GM18873 (cell line): Measurements from ENCODE around the gene CNMD.

Experiments used
- ATAC-seq: cut with Tn5 transposase; IDR thresholded peaks from one replicate; pipeline ENCODE4 v1.9.1; 2021; ENCODE audit warnings: mild to moderate bottlenecking, moderate library complexity, moderate number of reproducible peaks; ENCODE audit not compliant: unreplicated experiment, low FRiP score

Gene CNMD

GRCh38 chr13:52739468-52740071 lies at the start of gene CNMD:
Gene CNMD (minus strand): TSS chr13:52739820. CDS start chr13:52739701, 119 bp downstream.
- no peak for ATAC-seq

GRCh38 chr13:52788011-52788410 lies 48.4 kb upstream of the CNMD start:
- no peak for ATAC-seq

GRCh38 chr13:52787235-52787634 lies 47.6 kb upstream of the CNMD start:
- ATAC-seq, result no peak

- ATAC-seq, result no peak
Observed at GRCh38 chr13:52786766-52787165, 47.1 kb upstream of the CNMD start.

GRCh38 chr13:52785739-52786138 lies 46.1 kb upstream of the CNMD start:
- ATAC-seq, result no peak

GRCh38 chr13:52784591-52785340 lies 45.1 kb upstream of the CNMD start:
- no peak for ATAC-seq

- ATAC-seq, result no peak
Observed at GRCh38 chr13:52783943-52784342, 44.3 kb upstream of the CNMD start.

GRCh38 chr13:52782471-52783448 lies 43.1 kb upstream of the CNMD start:
- no peak for ATAC-seq

- no peak for ATAC-seq
Observed at GRCh38 chr13:52780611-52781010, 41.0 kb upstream of the CNMD start.

GRCh38 chr13:52780092-52780491 lies 40.5 kb upstream of the CNMD start:
- ATAC-seq, result no peak

- no peak for ATAC-seq
Observed at GRCh38 chr13:52779103-52779502, 39.5 kb upstream of the CNMD start.

GRCh38 chr13:52776726-52777125 lies 37.1 kb upstream of the CNMD start:
- no peak for ATAC-seq

- ATAC-seq, result no peak
Observed at GRCh38 chr13:52775511-52775910, 35.9 kb upstream of the CNMD start.

GRCh38 chr13:52767949-52768516 lies 28.4 kb upstream of the CNMD start:
- no peak for ATAC-seq

GRCh38 chr13:52765611-52766390 lies 26.2 kb upstream of the CNMD start:
- ATAC-seq, result no peak

- no peak for ATAC-seq
Observed at GRCh38 chr13:52760077-52760476, 20.5 kb upstream of the CNMD start.

- no peak for ATAC-seq
Observed at GRCh38 chr13:52758114-52758513, 18.5 kb upstream of the CNMD start.

GRCh38 chr13:52751196-52751595 lies 11.6 kb upstream of the CNMD start:
- ATAC-seq, result no peak

- no peak for ATAC-seq
Observed at GRCh38 chr13:52750713-52751112, 11.1 kb upstream of the CNMD start.

GRCh38 chr13:52749419-52749818 lies 9.8 kb upstream of the CNMD start:
- ATAC-seq, result no peak
